GM12865 (cell line): ENCODE measurements around the gene CDX2.

ENCODE experiments used
- DNase-seq: peaks from one replicate; pipeline ENCODE4 v3.0.0; 2010; ENCODE audit warnings: low read depth
- H3K4me3 ChIP-seq: 2 replicates; pipeline ENCODE4 v1.5.1; 2011; ENCODE audit warnings: mild to moderate bottlenecking, low read depth, low read length, control low read depth
- TF ChIP-seq, protein P1 (sequence below): IDR thresholded peaks from 2 replicates; pipeline ENCODE4 v1.5.1; 2011; ENCODE audit warnings: low read length, control low read depth, low read depth, inconsistent platforms; ENCODE audit not compliant: insufficient read depth; ENCODE audit errors: missing control alignments

Gene CDX2

DNA sequence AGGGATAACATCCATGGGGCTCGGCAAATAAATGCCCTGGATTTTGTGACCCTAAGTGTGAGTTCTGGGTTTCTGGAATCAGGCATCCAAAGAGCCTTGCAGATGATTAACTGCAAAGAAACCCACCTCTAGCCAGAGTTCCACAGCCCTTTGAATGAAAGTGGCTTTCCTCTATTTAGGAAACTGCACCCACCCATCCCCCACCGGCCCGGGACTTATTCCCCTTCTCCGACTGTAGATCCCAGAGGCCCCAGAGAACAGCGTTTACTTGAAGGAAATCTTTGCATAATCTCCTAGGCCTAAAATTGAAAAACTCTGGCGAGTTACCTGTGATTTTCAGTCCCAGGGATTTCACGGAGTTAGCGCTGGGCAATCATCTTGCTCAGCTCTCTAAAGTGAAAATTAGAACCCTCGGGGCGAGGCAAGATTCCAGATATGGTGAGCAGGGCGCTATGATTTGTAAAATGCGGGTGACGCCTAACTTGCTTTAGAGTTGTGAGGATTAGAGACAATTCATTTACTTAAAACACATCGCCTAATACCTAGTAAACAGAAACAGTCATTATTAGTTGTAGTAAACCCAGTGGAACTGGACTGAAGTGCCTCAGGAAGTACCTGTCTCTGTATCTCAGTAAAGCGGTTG is 10.0 kb upstream of the CDX2 start:
- no peak for DNase-seq
- TF ChIP-seq, protein P1, sequence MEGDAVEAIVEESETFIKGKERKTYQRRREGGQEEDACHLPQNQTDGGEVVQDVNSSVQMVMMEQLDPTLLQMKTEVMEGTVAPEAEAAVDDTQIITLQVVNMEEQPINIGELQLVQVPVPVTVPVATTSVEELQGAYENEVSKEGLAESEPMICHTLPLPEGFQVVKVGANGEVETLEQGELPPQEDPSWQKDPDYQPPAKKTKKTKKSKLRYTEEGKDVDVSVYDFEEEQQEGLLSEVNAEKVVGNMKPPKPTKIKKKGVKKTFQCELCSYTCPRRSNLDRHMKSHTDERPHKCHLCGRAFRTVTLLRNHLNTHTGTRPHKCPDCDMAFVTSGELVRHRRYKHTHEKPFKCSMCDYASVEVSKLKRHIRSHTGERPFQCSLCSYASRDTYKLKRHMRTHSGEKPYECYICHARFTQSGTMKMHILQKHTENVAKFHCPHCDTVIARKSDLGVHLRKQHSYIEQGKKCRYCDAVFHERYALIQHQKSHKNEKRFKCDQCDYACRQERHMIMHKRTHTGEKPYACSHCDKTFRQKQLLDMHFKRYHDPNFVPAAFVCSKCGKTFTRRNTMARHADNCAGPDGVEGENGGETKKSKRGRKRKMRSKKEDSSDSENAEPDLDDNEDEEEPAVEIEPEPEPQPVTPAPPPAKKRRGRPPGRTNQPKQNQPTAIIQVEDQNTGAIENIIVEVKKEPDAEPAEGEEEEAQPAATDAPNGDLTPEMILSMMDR, result no peak
- no peak overlapping the region for H3K4me3 ChIP-seq

DNA sequence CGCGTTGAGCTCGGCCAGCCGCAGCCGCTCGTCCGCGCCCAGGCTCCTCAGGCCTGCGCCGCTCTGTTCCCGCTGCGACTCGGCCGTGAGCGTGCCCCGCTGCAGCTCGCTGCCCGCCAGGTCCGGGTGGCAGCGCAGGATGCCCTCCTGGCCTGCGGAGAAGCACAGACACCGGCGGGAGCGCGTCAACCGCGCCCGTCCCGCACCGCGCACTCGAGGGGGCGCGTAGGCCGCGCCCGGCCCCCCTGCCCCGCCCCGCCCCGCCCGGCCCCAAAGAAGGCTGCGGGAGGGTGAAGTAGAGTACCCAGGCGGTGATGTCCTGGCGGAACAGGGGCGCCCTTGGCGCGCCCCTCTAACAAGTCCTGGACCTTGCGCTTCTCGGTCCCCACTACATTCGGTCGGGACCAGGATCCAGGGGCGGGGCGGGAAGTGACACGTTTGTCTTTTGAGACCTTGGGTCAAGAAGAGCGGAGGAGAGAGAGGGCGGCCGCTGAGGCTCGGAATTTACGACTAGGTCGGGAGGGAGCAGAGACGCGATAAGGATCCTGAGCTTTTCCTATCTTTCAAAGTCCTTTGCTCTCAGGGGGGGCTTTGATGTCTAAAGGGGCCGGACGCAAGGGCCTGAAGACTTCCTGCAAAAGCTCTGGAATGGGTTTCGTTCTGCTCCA is 9.3 kb upstream of the CDX2 start:
- no peak for DNase-seq
- no peak overlapping the region for H3K4me3 ChIP-seq
- TF ChIP-seq, protein P1, result no peak

DNA sequence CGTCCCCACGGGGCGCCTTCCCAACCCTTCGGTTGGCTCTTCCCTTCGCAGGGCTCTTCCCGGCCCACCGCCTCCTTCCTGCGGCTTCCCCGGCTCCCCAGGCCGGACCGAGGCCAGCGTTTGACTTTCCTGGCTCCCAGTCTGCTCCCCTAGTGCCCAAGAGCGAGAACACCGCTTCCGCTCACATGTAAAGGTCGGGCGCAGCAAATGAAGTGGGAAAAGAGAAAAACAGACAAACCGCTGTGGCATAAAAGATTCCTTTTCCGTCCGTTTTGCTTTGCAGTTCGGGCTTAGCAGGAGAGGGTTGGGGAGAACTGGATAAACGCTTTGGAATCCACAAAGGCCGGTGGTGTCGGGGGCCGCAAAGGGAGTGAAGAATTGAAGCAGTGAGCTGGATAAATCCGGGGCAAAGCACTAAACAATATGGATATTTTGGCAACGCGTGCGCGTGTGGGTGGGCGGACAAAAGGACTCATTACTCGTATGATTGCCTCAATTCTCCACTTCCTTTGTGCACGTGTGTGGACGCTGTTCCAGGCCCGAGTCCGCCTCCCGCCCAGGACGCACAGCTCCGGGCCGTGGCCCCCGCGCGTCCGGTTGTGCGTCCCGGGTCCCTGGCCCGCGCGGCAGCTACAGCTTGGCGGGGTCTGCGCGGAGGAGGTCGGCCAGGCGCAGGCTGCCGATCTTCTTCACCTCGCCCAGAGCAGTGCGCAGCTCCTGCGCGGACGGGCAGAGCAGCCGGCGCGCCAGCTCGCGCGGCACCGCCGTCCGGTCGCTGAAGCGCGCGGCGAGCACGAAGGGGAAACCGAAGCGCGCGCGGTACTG is 8.6 kb upstream of the CDX2 start:
- no peak overlapping the region for H3K4me3 ChIP-seq
- DNase-seq, result no peak
- TF ChIP-seq, protein P1, result no peak

DNA sequence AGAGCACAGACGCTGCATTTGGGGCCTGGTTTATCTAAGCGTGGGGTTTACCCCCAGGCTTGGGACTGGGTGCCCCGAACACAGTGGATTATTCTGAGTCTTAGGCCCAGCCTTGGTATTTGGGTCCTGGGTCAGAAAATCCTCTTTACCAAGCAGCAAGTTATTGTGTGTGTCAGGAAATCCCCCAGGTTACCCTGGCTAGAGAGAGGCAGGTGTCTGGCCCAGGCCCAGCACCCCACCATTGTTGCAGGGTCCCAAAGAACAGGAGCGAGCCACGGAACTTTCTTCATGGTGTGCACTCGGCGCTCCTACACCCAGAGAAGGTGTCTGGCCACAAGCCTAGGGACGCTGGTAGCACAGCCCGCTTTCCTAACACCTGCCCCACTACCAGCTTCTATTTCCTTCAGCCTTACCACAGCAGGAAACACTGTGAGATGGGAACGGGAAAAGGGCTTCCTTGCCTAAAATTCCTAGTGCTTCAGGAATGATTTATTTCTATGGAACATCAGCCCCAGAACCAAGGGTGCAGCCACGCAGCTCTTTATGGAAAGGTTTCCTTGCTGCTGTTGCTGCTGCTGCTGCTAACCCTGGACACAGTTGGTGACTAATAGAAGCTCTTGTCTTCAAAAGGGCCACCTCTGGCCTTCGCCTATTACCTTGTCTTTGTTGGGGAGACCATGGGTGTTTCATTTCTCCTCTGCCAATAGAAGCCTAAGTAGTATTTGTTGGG is 7.4 kb upstream of the CDX2 start:
- TF ChIP-seq, protein P1, result no peak
- no peak overlapping the region for H3K4me3 ChIP-seq
- no peak for DNase-seq

DNA sequence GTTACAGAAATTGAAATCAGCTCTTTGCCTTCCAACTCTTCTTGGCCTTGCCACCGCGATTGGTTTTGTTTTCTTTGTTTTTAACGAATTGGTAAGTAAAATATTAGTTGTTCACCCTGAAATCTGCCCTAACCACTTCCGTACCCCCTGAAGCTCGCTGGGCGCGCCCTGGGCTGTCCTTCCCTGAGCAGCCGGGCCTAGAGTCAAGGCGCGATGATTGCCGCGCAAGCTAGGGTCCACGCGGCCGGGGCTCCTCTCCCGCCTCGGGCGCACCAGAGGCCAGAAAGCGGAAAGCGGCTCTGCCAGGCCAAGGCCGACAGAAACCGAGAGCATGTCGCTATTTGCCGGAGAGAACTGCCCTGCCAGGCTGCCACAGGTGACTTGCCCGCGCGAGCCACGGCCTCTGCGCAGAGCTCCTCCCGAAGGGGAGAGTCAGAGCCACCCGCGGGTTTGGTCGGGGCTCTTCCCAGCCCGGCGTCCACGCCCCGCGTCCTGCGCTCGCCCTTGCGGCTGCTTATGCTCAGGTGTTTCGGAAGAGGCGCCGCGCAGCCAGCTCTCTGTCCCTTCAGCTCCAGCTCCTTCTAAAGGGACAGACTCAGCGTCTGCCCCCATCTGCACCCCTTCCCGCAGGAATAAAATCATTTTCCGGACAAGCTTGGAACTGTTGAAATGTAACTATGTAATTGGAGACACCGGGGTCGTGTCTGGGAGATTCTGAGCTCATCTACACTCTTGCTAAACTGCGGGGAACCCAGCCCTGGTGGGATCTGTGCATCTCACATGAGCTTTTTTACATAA is 6.6 kb upstream of the CDX2 start:
- no peak for DNase-seq
- TF ChIP-seq, protein P1, result no peak

More for the DNA sequence above, 6.6 kb upstream of the CDX2 start:
- no peak overlapping the region for H3K4me3 ChIP-seq
